Fibroblast of pulmonary artery (primary cell): ENCODE measurements around the gene ESR2.

Source experiments
- DNase-seq: peaks from one replicate; pipeline ENCODE4 v3.0.0-alpha.2; 2010; ENCODE audit warnings: low read depth
- H3K4me3 ChIP-seq: replicated peaks from 2 replicates; pipeline ENCODE4 v1.5.1; 2011; ENCODE audit warnings: low read depth, mild to moderate bottlenecking, control low read depth, low read length, moderate library complexity
- CTCF ChIP-seq: IDR thresholded peaks from 2 replicates; pipeline ENCODE4 v1.5.1; 2011; ENCODE audit warnings: mild to moderate bottlenecking, control low read depth, low read length, inconsistent platforms; ENCODE audit errors: missing control alignments

The ESR2 gene

GRCh38 chr14:64293976-64294671, at the start of gene ESR2:
TSS of gene ESR2 (minus strand) at chr14:64294371. CDS start at chr14:64282985, 11,386 bp downstream.
- DNase-seq: peak; percentile 50
- TF ChIP-seq CTCF: peak; percentile 36
- peak within 1 kb of the TSS; percentile 49 for H3K4me3 ChIP-seq

DNA sequence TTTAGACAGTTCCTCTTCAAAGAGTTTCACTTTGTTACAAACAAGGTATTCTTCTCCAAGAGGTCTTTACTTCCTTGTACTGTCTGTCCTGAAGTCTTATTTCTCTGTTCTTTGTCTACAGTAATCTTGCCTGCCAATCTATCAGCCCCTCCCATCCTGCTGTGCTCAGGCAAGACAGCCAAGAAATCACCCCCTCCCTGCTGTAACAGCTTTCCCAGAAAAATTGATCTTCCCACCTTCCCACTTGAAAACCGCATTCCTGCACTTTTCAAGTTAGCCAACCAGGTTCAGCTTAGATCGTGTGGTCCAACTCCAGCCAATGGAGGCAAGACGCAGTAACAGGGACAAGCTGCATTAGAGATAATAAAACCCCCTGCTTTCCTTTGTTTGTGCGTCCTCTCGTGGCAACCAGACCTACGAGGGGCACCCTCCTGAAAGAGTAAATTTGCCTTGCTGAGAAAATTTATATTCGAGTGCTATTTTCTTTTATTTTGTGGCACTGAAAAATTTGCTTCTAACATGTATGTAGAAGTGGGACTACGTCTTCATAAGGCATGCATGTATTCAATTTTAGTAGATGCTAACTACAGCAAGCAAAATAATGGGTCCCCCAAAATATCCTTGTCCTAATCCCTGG, 46.5 kb upstream of the ESR2 start:
- no peak for TF ChIP-seq CTCF
- H3K4me3 ChIP-seq: no peak overlapping the region
- no peak for DNase-seq

DNA sequence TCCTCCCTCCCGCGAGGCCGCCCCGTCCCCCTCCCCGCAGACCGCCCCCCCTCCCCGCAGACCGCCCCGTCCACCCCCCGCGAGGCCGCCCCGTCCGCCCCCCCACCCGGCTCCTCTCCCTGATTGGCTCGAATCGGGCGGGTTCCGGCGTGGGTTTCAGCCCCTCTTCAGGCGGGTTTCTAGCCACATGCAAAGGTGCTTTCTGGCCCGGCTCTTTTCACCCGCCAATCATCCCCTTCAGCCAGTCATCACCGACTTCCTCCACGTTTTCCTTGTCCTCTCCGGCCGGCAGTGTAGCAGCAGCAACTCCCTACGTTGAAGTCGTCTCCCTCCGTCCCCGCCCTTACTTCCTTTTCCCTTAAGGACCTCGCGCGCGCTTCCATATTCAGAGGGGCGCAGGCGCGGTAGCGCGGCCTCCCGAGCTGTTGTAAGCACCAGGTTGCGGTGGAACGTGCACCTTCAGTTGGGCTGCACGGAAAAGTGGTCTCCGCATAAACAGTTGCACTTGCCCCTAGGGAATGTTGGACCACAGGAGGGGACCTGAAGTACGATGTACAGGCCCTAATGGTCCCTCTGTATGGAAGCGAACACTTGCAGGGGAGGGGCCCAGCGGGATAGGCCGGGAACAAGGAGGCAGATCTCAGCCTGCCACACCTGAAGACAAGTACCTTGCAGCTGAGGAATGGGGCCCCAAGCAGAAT, 44.6 kb upstream of the ESR2 start:
- H3K4me3 ChIP-seq: peak overlapping the region; percentile 77
- peak; percentile 99 for DNase-seq
- no peak for TF ChIP-seq CTCF

- no peak for TF ChIP-seq CTCF
- H3K4me3 ChIP-seq: peak overlapping the region; percentile 77
- DNase-seq: peak; percentile 55
Measured at GRCh38 chr14:64337888-64338615, 43.9 kb upstream of the ESR2 start.

DNA sequence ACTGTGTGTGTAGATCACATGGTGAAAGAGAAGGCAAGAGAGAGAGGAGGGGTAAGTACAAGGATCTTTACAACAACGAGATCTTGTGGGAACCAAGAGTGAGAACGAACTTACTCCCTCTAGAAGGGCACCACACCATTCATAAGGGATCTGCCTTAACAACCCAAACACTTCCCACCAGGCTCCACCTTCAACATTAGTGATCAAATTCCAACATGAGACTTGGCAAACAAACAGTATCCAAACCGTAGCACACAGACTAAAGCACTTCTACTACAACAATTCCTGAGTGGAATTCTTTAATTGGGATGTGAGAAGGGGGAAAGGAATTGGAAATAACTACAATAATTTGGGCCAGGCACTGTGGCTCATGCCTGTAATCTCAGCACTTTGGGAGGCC, 35.0 kb upstream of the ESR2 start:
- no peak for DNase-seq
- TF ChIP-seq CTCF: no peak
- H3K4me3 ChIP-seq: no peak overlapping the region

DNA sequence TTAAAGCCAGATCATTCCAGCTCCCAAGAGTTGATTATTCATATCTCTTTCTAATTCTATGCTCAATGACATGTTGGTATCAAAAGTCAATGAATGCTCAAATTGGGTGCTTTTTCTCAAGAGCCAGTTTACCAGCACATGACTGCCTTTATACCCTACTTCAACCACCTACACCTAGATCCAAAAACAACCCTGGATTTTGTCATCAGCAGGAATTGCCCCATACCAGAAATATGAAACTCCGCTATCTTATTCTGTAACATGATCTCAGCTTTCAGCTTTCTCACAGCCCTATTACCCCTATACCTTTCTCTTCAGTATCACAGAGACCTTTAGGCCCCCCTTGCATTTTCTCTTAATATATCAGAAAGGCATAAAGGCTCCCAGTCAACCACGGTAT, 32.3 kb upstream of the ESR2 start:
- no peak overlapping the region for H3K4me3 ChIP-seq
- DNase-seq: no peak
- TF ChIP-seq CTCF: no peak
